ENCODE measurements around the gene FASLG. TPM values are rescaled to one million over a fixed set of nuclear protein-coding genes. Genes with fewer than 3 reads are reported as not detected.

The FASLG gene
- total and polyA plus RNA-seq, 10 of the 15 experiments (the other 5 are each of a cell fraction or from before 2014, with no cell fraction given) = 0.05 to 4.0 (median 0.09) TPM; not detected in 2

GRCh38 chr1:172680244-172680643 lies 21.3 kb downstream of the FASLG start:
- DNase-seq (ENCODE audit: low read depth, low spot score) (no peak), FAIRE-seq (no peak), ATAC-seq (no peak)
- Histone ChIP-seq H3K79me2 (ENCODE audit: control insufficient read depth, insufficient read depth, low read length) (no peaks in the 10 kb centered on the region), H3K27ac (ENCODE audit: control insufficient read depth, insufficient read depth) (no peak overlapping the region), H3K9ac (ENCODE audit: control insufficient read depth, insufficient read depth, low read length) (no peak overlapping the region), H3K4me1 (ENCODE audit: control insufficient read depth, insufficient read depth, low read length) (no peaks in the 10 kb centered on the region), H3K4me3 (no peak overlapping the region), H3K4me2 (ENCODE audit: control insufficient read depth, insufficient read depth) (no peak overlapping the region), H4K20me1 (ENCODE audit: control insufficient read depth, insufficient read depth) (no peaks in the 10 kb centered on the region), H3K27me3 (replicated peaks in 1 of 2; ENCODE audit: control insufficient read depth in 2 of 2, insufficient read depth in 2 of 2, low read length in 1 of 2) (0 out of 4 replicates have a peak, but pooled peaks cover 0 to 2% of the 10 kb centered on the region in 2 experiments), H2AFZ (ENCODE audit: control insufficient read depth, low read depth, low read length) (no peak overlapping the region), H3K36me3 (ENCODE audit: control insufficient read depth in 2 of 2, insufficient read depth in 2 of 2, low read length in 1 of 2) (no peaks in the 10 kb centered on the region), H3K9me3 (replicated peaks; ENCODE audit: control insufficient read depth, insufficient read depth, low read length) (no peaks in the 10 kb centered on the region)
- CTCF ChIA-PET = interaction anchor here (1.0 kb wide), 1 partner anchor 774 kb away, joined by 3 read pairs; no protein-coding TSS in a partner anchor
- intact Hi-C loops (cut with micrococcal nuclease; ENCODE audit: unreplicated experiment) (no loop called here), in situ Hi-C loops (cut with MboI) (no loop called here)
- TF ChIP-seq NFYA (IDR thresholded peaks at IDR 0.05; ENCODE audit: borderline replicate concordance, low read depth, low read length) (no peak), MLLT1 (IDR thresholded peaks at IDR 0.05) (no peak), YY1 (IDR thresholded peaks at IDR 0.05; ENCODE audit: low read depth, low read length) (no peak)
- SMC1A ChIA-PET (ENCODE audit: uncharacterized antibody, unreplicated experiment) = no interaction called here
- POLR2A ChIA-PET = no interaction called here
- RAD21 ChIA-PET (ENCODE audit: unreplicated experiment) = no interaction called here
- BruUV-seq (replicated peaks) = no TSS peak

- no peak for DNase-seq (ENCODE audit: low read depth, low spot score)
- in situ Hi-C loops (cut with MboI) (no loop called here), intact Hi-C loops (cut with micrococcal nuclease; ENCODE audit: unreplicated experiment) (no loop called here)
- WGBS (ENCODE audit: insufficient coverage, insufficient replicate concordance, low lambda C conversion rate, missing lambda C conversion rate) = 24% methylated on average over 2 of the region's 2 CpGs
- ChIA-PET RAD21 (ENCODE audit: unreplicated experiment) (no interaction called here), SMC1A (ENCODE audit: uncharacterized antibody, unreplicated experiment) (no interaction called here), POLR2A (no interaction called here), CTCF (no interaction called here)
- H3K27me3 ChIP-seq (replicated peaks in 1 of 2; ENCODE audit: control insufficient read depth in 2 of 2, insufficient read depth in 2 of 2, low read length in 1 of 2) = 0 out of 4 replicates have a peak, but pooled peaks cover 0 to 2% of the 10 kb centered on the region in 2 experiments
- H3K9ac ChIP-seq (ENCODE audit: control insufficient read depth, insufficient read depth, low read length) = no peak overlapping the region
- no peak for FAIRE-seq
- H3K27ac ChIP-seq (ENCODE audit: control insufficient read depth, insufficient read depth) = no peak overlapping the region
- no peak for ATAC-seq
- H3K9me3 ChIP-seq (replicated peaks; ENCODE audit: control insufficient read depth, insufficient read depth, low read length) = no peaks in the 10 kb centered on the region
- H3K4me1 ChIP-seq (ENCODE audit: control insufficient read depth, insufficient read depth, low read length) = no peaks in the 10 kb centered on the region
- H3K4me3 ChIP-seq = no peak overlapping the region
- TF ChIP-seq SMARCA5 (IDR thresholded peaks at IDR 0.05) (no peak), RFX5 (IDR thresholded peaks at IDR 0.05; ENCODE audit: low read depth, low read length) (no peak), CHD1 (IDR thresholded peaks at IDR 0.05; ENCODE audit: low read depth, low read length) (no peak), E4F1 (IDR thresholded peaks at IDR 0.05; ENCODE audit: borderline replicate concordance, partially characterized antibody) (no peak)
- H4K20me1 ChIP-seq (ENCODE audit: control insufficient read depth, insufficient read depth) = no peaks in the 10 kb centered on the region
- no peaks in the 10 kb centered on the region for H3K36me3 ChIP-seq (ENCODE audit: control insufficient read depth in 2 of 2, insufficient read depth in 2 of 2, low read length in 1 of 2)
- no peak overlapping the region for H3K4me2 ChIP-seq (ENCODE audit: control insufficient read depth, insufficient read depth)
- no peaks in the 10 kb centered on the region for H3K79me2 ChIP-seq (ENCODE audit: control insufficient read depth, insufficient read depth, low read length)
- H2AFZ ChIP-seq (ENCODE audit: control insufficient read depth, low read depth, low read length) = no peak overlapping the region
- no TSS peak for BruUV-seq (replicated peaks)
Observed at GRCh38 chr1:172680733-172681275, 21.9 kb downstream of the FASLG start.

Data from GM12878 (cell line).